Neuronal stem cell (in vitro differentiated cells): ENCODE data around the gene PADI4.
A peak's percentile ranks its signal among the peaks of the same experiment; 100 is the strongest.

Experiments used
- DNase-seq: peaks from one replicate; pipeline ENCODE4 v3.0.0-alpha.2; 2013; ENCODE audit warnings: low spot score
- H2AFZ ChIP-seq: one replicate; pipeline ENCODE4 v1.6.1; 2013; ENCODE audit warnings: mild to moderate bottlenecking, low read length, inconsistent platforms
- H2AK5ac ChIP-seq: 2 replicates; pipeline ENCODE4 v1.6.1; 2013; ENCODE audit warnings: low read depth, mild to moderate bottlenecking, inconsistent platforms, low read length, moderate library complexity, mixed read lengths
- H2BK120ac ChIP-seq: 2 replicates; pipeline ENCODE4 v1.6.1; 2013; ENCODE audit warnings: low read depth, mild to moderate bottlenecking, inconsistent platforms, low read length, moderate library complexity, mixed read lengths
- H2BK12ac ChIP-seq: one replicate; pipeline ENCODE4 v1.6.1; 2013; ENCODE audit warnings: low read length, inconsistent platforms
- H2BK15ac ChIP-seq: 2 replicates; pipeline ENCODE4 v1.6.1; 2013; ENCODE audit warnings: mild to moderate bottlenecking, low read length, inconsistent platforms, mixed read lengths
- H2BK5ac ChIP-seq: one replicate; pipeline ENCODE4 v1.6.1; 2013; ENCODE audit warnings: inconsistent platforms, mild to moderate bottlenecking, low read length, moderate library complexity
- H3K14ac ChIP-seq: one replicate; pipeline ENCODE4 v1.6.1; 2013; ENCODE audit warnings: low read length, inconsistent platforms
- H3K18ac ChIP-seq: 2 replicates; pipeline ENCODE4 v1.6.1; 2013; ENCODE audit warnings: low read length, inconsistent platforms
- H3K23ac ChIP-seq: 2 replicates; pipeline ENCODE4 v1.6.1; 2013; ENCODE audit warnings: low read depth, mild to moderate bottlenecking, mixed read lengths, low read length, inconsistent platforms; ENCODE audit not compliant: poor library complexity
- H3K27ac ChIP-seq: replicated peaks from 3 replicates; pipeline ENCODE4 v1.5.1; 2013; ENCODE audit warnings: low read length, inconsistent platforms
- H3K27me3 ChIP-seq, 3 experiments: 2 replicates each; pipeline ENCODE4 v1.6.1; 2013; ENCODE audit warnings: low read length in 3 of 3, mild to moderate bottlenecking in 2 of 3, inconsistent platforms in 1 of 3, low read depth in 1 of 3, mixed read lengths in 1 of 3, moderate library complexity in 1 of 3; ENCODE audit not compliant: control insufficient read depth in 3 of 3, insufficient read depth in 3 of 3
- H3K36me3 ChIP-seq, 2 donors: replicated peaks in 1 of 2; 2 replicates each; pipeline ENCODE4 v1.6.1; 2013; ENCODE audit warnings: low read length in 2 of 2; ENCODE audit not compliant: control insufficient read depth in 2 of 2, insufficient read depth in 2 of 2
- H3K4ac ChIP-seq: 2 replicates; pipeline ENCODE4 v1.6.1; 2013; ENCODE audit warnings: inconsistent platforms, mild to moderate bottlenecking, low read length, moderate library complexity
- H3K4me1 ChIP-seq, 2 donors: 1 replicate in 1 of 2; 2 replicates in 1 of 2; pipeline ENCODE4 v1.6.1; 2013; ENCODE audit warnings: low read length in 2 of 2, low read depth in 1 of 2; ENCODE audit not compliant: control insufficient read depth in 2 of 2, insufficient read depth in 1 of 2
- H3K4me2 ChIP-seq: one replicate; pipeline ENCODE4 v1.6.1; 2013; ENCODE audit warnings: mild to moderate bottlenecking, low read length, inconsistent platforms; ENCODE audit not compliant: insufficient read depth, poor library complexity, severe bottlenecking
- H3K4me3 ChIP-seq, 2 donors: 2 replicates each; pipeline ENCODE4 v1.5.1; 2013; ENCODE audit warnings: low read length in 2 of 2, mild to moderate bottlenecking in 2 of 2, inconsistent platforms in 1 of 2, moderate library complexity in 1 of 2
- H3K79me1 ChIP-seq: one replicate; pipeline ENCODE4 v1.6.1; 2013; ENCODE audit warnings: low read depth, mild to moderate bottlenecking, inconsistent platforms, low read length, moderate library complexity
- H3K9ac ChIP-seq: one replicate; pipeline ENCODE4 v1.6.1; 2013; ENCODE audit warnings: mild to moderate bottlenecking, low read depth, low read length, inconsistent platforms; ENCODE audit not compliant: poor library complexity
- H3K9me3 ChIP-seq, 2 donors: replicated peaks in 1 of 2; 2 replicates each; pipeline versions ENCODE3 to v1.6.1; 2013; ENCODE audit warnings: low read length in 2 of 2, mild to moderate bottlenecking in 2 of 2, inconsistent platforms in 1 of 2, low read depth in 1 of 2, mixed read lengths in 1 of 2, moderate library complexity in 1 of 2; ENCODE audit not compliant: control insufficient read depth in 2 of 2, insufficient read depth in 1 of 2
- H4K8ac ChIP-seq: one replicate; pipeline ENCODE4 v1.6.1; 2013; ENCODE audit warnings: low read depth, mild to moderate bottlenecking, inconsistent platforms, low read length, moderate library complexity
- H4K91ac ChIP-seq: one replicate; pipeline ENCODE4 v1.6.1; 2013; ENCODE audit warnings: low read length, low read depth, mild to moderate bottlenecking, inconsistent platforms; ENCODE audit not compliant: poor library complexity
- WGBS, 2 donors: extraction: QIAGEN DNeasy Blood & Tissue Kit; methylation state at CpG; one replicate each; pipeline ENCODE4 v1.1.7; 2013; ENCODE audit warnings: missing lambda C conversion rate in 2 of 2, mixed read lengths in 1 of 2; ENCODE audit not compliant: insufficient read length in 2 of 2, insufficient replicate concordance in 1 of 2; ENCODE audit errors: extremely low coverage in 2 of 2; 5-methylcytosine and 5-hydroxymethylcytosine counted together

The PADI4 gene

GRCh38 chr1:17338706-17339493, 30.9 kb downstream of the PADI4 start:
- H3K27me3 ChIP-seq, result peaks cover 0 to 12% (median 4%) of the 10 kb centered on the region in 3 experiments
- no CpG with 5 or more reads among the region's 15 CpGs for WGBS, 2 donors

GRCh38 chr1:17339521-17339920, 31.5 kb downstream of the PADI4 start:
- no peak overlapping the region for H2AK5ac ChIP-seq
- H2AFZ ChIP-seq, result no peak overlapping the region
- H2BK5ac ChIP-seq, result no peak overlapping the region
- H4K8ac ChIP-seq, result no peak overlapping the region
- no peak overlapping the region for H3K23ac ChIP-seq
- no peak overlapping the region for H3K14ac ChIP-seq
- H2BK12ac ChIP-seq, result no peak overlapping the region
- H3K36me3 ChIP-seq, result no peaks in the 10 kb centered on the region
- H3K79me1 ChIP-seq, result no peaks in the 10 kb centered on the region
- no peak overlapping the region for H3K4ac ChIP-seq
- no peaks in the 10 kb centered on the region for H3K4me1 ChIP-seq
- WGBS, 2 donors, result no CpG with 5 or more reads among the region's 7 CpGs
- peak overlapping the region; percentile 42 for H3K18ac ChIP-seq
- peaks cover 0 to 12% (median 4%) of the 10 kb centered on the region in 3 experiments for H3K27me3 ChIP-seq
- H4K91ac ChIP-seq, result no peak overlapping the region
- H2BK120ac ChIP-seq, result no peak overlapping the region
- H3K4me3 ChIP-seq, result no peak overlapping the region
- no peak for DNase-seq
- H3K4me2 ChIP-seq, result no peak overlapping the region
- peaks cover 0 to 1% of the 10 kb centered on the region in 2 donors for H3K9me3 ChIP-seq
- no peak overlapping the region for H2BK15ac ChIP-seq
- no peak overlapping the region for H3K9ac ChIP-seq
- H3K27ac ChIP-seq, result no peak overlapping the region

More at GRCh38 chr1:17338706-17339493, 30.9 kb downstream of the PADI4 start:
- Histone ChIP-seq H2BK15ac (no peak overlapping the region), H4K91ac (no peak overlapping the region), H3K36me3 (no peaks in the 10 kb centered on the region), H3K4me1 (no peaks in the 10 kb centered on the region), H2BK5ac (no peak overlapping the region), H2AK5ac (no peak overlapping the region), H3K4ac (no peak overlapping the region), H3K9ac (no peak overlapping the region), H3K4me2 (no peak overlapping the region), H2BK120ac (no peak overlapping the region), H3K9me3 (peaks cover 0 to 1% of the 10 kb centered on the region in 2 donors), H2BK12ac (no peak overlapping the region), H3K23ac (no peak overlapping the region), H3K27ac (no peak overlapping the region), H3K18ac (no peak overlapping the region), H4K8ac (no peak overlapping the region), H3K4me3 (no peak overlapping the region), H3K79me1 (no peaks in the 10 kb centered on the region), H2AFZ (no peak overlapping the region), H3K14ac (no peak overlapping the region)
- DNase-seq, result no peak

GRCh38 chr1:17340358-17340757, 32.4 kb downstream of the PADI4 start:
- Histone ChIP-seq H3K4ac (no peak overlapping the region), H2BK5ac (no peak overlapping the region), H2BK15ac (no peak overlapping the region), H3K14ac (no peak overlapping the region), H3K79me1 (no peaks in the 10 kb centered on the region), H4K8ac (no peak overlapping the region), H3K9ac (no peak overlapping the region), H4K91ac (no peak overlapping the region), H3K36me3 (no peaks in the 10 kb centered on the region), H2BK12ac (no peak overlapping the region), H2AK5ac (no peak overlapping the region), H3K4me2 (no peak overlapping the region), H2BK120ac (no peak overlapping the region), H3K18ac (peak overlapping the region; percentile 59), H3K4me1 (no peaks in the 10 kb centered on the region), H3K4me3 (no peak overlapping the region), H2AFZ (no peak overlapping the region), H3K27me3 (peaks cover 0 to 12% (median 4%) of the 10 kb centered on the region in 3 experiments), H3K23ac (no peak overlapping the region), H3K27ac (no peak overlapping the region), H3K9me3 (peaks cover 0 to 1% of the 10 kb centered on the region in 2 donors)
- no peak for DNase-seq
- WGBS, 2 donors, result 100% methylated on average over 2 of the region's 8 CpGs; no CpG with 5 or more reads in 1 of the 2 donors

- Histone ChIP-seq H2BK15ac (no peak overlapping the region), H3K4ac (no peak overlapping the region), H3K23ac (no peak overlapping the region), H4K91ac (no peak overlapping the region), H3K18ac (peak overlapping the region; percentile 55), H4K8ac (no peak overlapping the region), H3K36me3 (no peaks in the 10 kb centered on the region), H2BK12ac (no peak overlapping the region), H3K4me2 (no peak overlapping the region), H3K9ac (no peak overlapping the region), H3K4me3 (no peak overlapping the region), H2BK120ac (no peak overlapping the region), H2BK5ac (no peak overlapping the region), H3K4me1 (no peaks in the 10 kb centered on the region), H3K79me1 (no peaks in the 10 kb centered on the region), H3K27me3 (peaks cover 0 to 12% (median 0%) of the 10 kb centered on the region in 3 experiments), H3K14ac (no peak overlapping the region), H2AK5ac (peak overlapping the region; percentile 1), H2AFZ (no peak overlapping the region), H3K27ac (no peak overlapping the region), H3K9me3 (peaks cover 0 to 1% of the 10 kb centered on the region in 2 donors)
- no peak for DNase-seq
- no CpG with 5 or more reads among the region's 17 CpGs for WGBS, 2 donors
Observed at GRCh38 chr1:17342014-17342441, 34.0 kb downstream of the PADI4 start.
